Activated naive CD4-positive, alpha-beta T cell treated with anti-CD3 and anti-CD28 coated beads, Interleukin-2, amount 10 ng/mL, durations not matched to agents 5 hours and 36 hours (primary cell): ENCODE results near the gene DMAP1. TPM values are rescaled to one million over a fixed set of nuclear protein-coding genes. Genes with fewer than 3 reads are reported as not detected.

Source experiments
- total RNA-seq, 2 experiments: library from RNA; stranded (reverse); gene quantifications; one replicate each; pipeline ENCODE4 v1.2.3, GENCODE V29; 2021

Gene DMAP1, protein sequence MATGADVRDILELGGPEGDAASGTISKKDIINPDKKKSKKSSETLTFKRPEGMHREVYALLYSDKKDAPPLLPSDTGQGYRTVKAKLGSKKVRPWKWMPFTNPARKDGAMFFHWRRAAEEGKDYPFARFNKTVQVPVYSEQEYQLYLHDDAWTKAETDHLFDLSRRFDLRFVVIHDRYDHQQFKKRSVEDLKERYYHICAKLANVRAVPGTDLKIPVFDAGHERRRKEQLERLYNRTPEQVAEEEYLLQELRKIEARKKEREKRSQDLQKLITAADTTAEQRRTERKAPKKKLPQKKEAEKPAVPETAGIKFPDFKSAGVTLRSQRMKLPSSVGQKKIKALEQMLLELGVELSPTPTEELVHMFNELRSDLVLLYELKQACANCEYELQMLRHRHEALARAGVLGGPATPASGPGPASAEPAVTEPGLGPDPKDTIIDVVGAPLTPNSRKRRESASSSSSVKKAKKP
- 10 to 100 TPM; 41.0 to 47.3 TPM for total RNA-seq

DNA sequence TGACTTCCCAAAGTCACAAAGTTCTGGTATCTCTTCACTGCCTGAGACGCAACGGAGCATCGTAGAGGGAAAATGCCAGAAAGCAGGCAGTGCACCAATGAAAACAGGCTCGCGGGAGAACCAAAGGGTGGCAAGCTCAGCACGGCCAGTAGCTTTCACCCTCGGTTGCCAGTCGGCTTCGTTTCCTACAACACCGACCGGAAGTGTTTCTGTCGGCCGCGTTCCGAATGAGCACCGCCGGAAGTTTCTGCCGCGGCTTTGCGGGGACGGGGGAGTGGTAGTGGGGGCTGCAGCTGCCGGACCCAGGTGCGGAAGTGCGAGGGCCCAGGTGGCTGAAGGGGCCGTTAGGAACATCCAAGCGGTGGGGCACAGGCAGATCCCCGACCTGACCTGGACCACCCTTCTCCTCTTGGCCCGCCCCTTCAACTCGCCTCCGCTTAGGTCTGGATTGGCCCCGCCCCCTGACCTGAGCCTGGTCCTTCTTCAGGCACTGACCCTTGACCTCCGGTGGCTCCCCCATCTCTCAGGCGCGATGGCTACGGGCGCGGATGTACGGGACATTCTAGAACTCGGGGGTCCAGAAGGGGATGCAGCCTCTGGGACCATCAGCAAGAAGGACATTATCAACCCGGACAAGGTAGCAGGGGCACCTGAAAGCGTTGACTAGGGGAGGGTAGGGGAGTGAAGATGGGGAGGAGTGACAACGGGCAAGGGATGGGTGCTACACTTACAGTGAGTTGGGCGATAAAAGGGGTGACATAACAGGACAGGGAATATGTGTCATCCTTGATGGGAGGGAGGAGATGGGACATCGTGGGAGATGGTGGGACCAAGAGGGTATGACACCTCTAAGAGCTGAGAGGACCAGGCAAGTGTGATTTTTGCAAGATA lies at the start of gene DMAP1:
TSS of gene DMAP1 (plus strand) at position 250 of the 891 bp plus-strand sequence. CDS start at position 533, 283 bp downstream.

Other genes starting within 250 kb of the DMAP1 start
- 10 to 100 TPM; 26.0 to 27.0 TPM for gene DPH2, start 243.5 kb upstream of the DMAP1 start, total RNA-seq
- 10 to 100 TPM; 94.1 to 97.3 TPM for gene ATP6V0B, start 238.5 kb upstream of the DMAP1 start, total RNA-seq
- gene B4GALT2, start 234.3 kb upstream of the DMAP1 start, total RNA-seq = 10 to 100 TPM in 1 of 2 experiments, 1 to 10 TPM in 1; 9.7 to 10.3 TPM
- under 1 TPM; 0.50 to 0.65 TPM for gene CCDC24, start 221.9 kb upstream of the DMAP1 start, total RNA-seq
- 1 to 10 TPM; 4.6 to 5.1 TPM for gene SLC6A9, start 182.0 kb upstream of the DMAP1 start, total RNA-seq
- gene KLF17, start 94.7 kb upstream of the DMAP1 start, total RNA-seq = not detected
- gene KLF18, start 71.8 kb upstream of the DMAP1 start, total RNA-seq = not detected
- gene ERI3, start 141.8 kb downstream of the DMAP1 start, total RNA-seq = 10 to 100 TPM; 23.2 to 24.4 TPM
- gene RNF220, start 191.8 kb downstream of the DMAP1 start, total RNA-seq = 10 to 100 TPM; 83.3 to 90.6 TPM